Astrocyte of the spinal cord (primary cell): ENCODE results near the gene HMGCLL1.

Experiments used
- DNase-seq: peaks from one replicate; pipeline ENCODE4 v3.0.0; 2011; ENCODE audit warnings: low read depth, low spot score
- H3K4me3 ChIP-seq: 2 replicates; pipeline ENCODE4 v1.5.1; 2011; ENCODE audit warnings: low read depth, mild to moderate bottlenecking, low read length, moderate library complexity
- in situ Hi-C: cut with HindIII; loops from 2 replicates; pipeline ENCODE4 v1.10.0; 2017; ENCODE audit warnings: low sequenced_read_pairs
- TF ChIP-seq, protein P1 (sequence below): IDR thresholded peaks from 2 replicates; pipeline ENCODE4 v1.5.1; 2012; ENCODE audit warnings: low read depth, mild to moderate bottlenecking, low read length, inconsistent platforms

Gene HMGCLL1

DNA sequence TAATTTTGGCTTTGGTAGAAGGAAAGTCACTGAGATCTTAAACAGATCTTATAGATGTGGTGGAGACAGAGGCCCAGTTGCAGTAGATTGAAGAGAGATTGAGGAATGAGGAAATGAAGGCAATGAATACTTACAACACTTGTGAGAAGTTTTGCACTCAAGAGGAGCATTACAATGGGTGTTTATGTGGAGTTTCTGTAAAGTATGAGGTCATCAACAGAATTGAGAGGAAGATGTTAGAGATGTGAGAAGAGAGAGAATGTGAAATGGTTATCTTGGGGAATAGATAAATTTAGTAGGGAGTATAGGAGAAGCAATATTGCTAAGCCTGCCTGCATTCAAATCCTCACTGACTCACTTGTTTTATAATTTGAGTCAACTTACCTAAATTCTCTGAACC, 168.3 kb downstream of the HMGCLL1 start:
- no peak overlapping the region for H3K4me3 ChIP-seq
- TF ChIP-seq, protein P1, sequence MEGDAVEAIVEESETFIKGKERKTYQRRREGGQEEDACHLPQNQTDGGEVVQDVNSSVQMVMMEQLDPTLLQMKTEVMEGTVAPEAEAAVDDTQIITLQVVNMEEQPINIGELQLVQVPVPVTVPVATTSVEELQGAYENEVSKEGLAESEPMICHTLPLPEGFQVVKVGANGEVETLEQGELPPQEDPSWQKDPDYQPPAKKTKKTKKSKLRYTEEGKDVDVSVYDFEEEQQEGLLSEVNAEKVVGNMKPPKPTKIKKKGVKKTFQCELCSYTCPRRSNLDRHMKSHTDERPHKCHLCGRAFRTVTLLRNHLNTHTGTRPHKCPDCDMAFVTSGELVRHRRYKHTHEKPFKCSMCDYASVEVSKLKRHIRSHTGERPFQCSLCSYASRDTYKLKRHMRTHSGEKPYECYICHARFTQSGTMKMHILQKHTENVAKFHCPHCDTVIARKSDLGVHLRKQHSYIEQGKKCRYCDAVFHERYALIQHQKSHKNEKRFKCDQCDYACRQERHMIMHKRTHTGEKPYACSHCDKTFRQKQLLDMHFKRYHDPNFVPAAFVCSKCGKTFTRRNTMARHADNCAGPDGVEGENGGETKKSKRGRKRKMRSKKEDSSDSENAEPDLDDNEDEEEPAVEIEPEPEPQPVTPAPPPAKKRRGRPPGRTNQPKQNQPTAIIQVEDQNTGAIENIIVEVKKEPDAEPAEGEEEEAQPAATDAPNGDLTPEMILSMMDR: no peak
- in situ Hi-C loops: no loop called here
- DNase-seq: no peak

DNA sequence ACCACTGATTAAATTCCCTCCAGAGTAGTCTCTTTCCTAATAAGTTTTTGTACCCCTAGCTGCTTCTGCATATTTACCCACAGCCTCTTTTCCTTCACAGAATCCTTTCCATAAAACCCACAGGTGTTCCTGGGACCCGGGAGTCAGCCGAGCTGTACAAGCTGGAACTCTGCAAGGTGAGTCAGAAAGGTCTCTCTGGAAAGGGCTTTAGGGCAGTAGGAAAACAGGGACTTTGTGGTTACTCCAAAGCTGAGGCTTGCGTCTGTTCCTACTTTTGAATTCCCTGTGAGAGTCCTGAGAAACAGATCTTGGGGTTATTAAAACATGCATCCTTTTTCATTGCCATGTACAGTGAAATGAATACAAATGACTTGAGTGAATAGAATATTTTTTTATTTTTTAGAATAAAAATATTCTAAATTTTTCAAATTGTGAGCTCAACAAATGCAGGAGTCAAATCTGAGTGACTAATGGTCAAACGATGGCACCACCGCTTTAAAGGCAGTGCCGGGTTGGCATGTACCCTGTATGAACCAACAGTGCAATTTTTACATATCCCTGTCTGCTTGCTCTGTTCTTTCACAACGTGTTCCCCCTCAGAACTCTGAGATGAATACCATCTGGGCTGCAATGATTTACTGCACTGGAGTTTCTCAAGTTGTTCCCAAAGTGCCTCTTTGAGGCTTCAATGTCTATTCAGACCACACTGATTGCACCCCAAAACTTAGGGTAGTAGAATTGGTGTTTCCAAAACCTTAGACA, 173.3 kb downstream of the HMGCLL1 start:
- DNase-seq: no peak
- H3K4me3 ChIP-seq: no peak overlapping the region
- in situ Hi-C loops: no loop called here
- TF ChIP-seq, protein P1: no peak

DNA sequence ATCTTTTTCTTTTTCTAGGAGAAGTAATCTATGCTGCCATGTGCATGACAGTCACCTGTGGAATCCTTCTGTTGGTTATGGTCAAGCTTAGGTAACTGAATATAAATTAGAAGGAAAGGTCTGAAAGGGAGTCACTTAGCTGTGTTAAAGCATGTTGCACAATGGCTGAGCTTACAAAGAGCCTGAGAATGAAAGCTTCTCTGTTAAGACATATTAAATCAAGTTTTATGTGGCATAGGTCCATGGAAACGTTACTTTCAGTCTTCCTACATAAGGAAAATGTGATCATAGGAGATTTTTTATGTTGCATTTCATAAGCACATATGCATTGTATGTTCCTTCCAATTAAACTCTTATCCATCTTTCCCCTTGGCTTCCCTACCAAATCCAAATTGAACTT, 179.6 kb downstream of the HMGCLL1 start:
- TF ChIP-seq, protein P1: no peak
- no peak for DNase-seq
- no peak overlapping the region for H3K4me3 ChIP-seq
- in situ Hi-C loops: no loop called here

DNA sequence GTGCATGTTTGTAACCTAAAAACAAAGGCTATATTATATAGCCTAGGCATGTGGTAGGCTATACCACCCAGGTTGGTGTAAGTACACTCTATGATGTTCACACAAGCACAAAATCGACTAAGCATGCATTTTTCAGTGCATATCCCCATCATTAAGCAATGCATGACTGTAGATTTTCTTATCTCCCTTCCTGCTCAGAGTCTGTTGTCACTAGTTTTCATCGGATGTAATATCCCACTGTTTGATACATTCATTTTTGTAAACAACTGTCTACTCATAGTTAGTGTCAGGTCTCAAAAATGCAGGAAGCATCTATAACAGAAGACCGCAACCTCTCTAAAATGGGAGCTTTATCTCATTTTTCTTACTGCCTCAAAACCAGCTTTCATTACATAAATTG, 181.0 kb downstream of the HMGCLL1 start:
- in situ Hi-C loops: no loop called here
- TF ChIP-seq, protein P1: no peak

DNA sequence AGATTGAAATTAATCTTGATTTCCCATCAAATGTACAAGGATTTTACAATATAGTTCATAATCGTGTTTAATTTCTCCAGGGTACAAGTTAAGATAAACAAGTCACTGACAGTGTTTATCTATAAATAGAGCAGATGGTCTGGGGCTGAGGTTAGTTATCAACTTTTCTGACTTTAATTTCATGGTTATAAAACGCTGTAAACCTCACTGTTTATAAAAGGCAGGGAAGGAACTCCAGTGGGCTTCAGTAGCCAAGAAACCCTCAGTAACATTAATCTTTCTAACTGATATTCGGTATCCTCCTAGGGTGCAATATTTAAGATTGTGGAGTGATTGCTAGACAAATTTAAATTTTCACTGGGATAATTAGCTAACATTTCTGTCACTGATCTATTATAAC, 183.1 kb downstream of the HMGCLL1 start:
- H3K4me3 ChIP-seq: no peak overlapping the region
- TF ChIP-seq, protein P1: no peak
- no peak for DNase-seq
- in situ Hi-C loops: no loop called here

More for the DNA sequence above, 181.0 kb downstream of the HMGCLL1 start:
- H3K4me3 ChIP-seq: no peak overlapping the region
- no peak for DNase-seq

DNA sequence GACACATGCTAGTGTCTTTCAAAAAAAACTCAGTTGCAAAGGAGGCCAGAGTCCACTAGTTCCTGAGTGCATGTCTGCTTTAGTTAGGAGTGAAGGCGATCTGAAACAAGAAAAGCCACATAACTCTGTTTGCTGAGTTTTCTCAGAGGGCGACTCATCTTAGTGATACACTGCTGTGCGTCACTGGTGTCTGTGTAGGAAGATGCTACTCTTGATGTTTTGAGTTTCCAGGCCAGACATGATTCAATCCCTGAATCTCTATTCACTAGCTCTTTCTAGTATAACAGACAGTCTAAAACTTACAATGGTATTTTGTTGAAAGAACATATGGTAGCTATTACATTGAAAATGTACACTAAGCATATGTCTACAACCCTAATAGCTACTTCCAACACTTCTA, 190.8 kb downstream of the HMGCLL1 start:
- no peak for DNase-seq
- TF ChIP-seq, protein P1: no peak
- in situ Hi-C loops: no loop called here
- H3K4me3 ChIP-seq: no peak overlapping the region
